Right cardiac atrium (tissue), 5 donors: Measurements from ENCODE around the gene UBE2S. TPM values are rescaled to one million over a fixed set of nuclear protein-coding genes. Genes with fewer than 3 reads are reported as not detected.

Experiments
- ATAC-seq, 2 donors: fragments of 200-7000 bp; cut with Tn5 transposase; one replicate each; pipeline versions ENCODE4 v1.8.0 to v1.9.1; 2020; ENCODE audit warnings: moderate library complexity in 2 of 2, mild to moderate bottlenecking in 1 of 2
- DNase-seq, 3 donors: peaks; one replicate each; pipeline ENCODE4 v3.0.0-alpha.2; 2020
- H3K27ac ChIP-seq: one replicate; pipeline ENCODE4 v1.5.1; 2013; ENCODE audit warnings: mild to moderate bottlenecking, low read length, control low read depth, moderate library complexity
- H3K27me3 ChIP-seq: one replicate; pipeline ENCODE4 v1.6.1; 2013; ENCODE audit not compliant: control insufficient read depth, insufficient read depth
- H3K4me1 ChIP-seq: one replicate; pipeline ENCODE4 v1.6.1; 2013; ENCODE audit warnings: low read length; ENCODE audit not compliant: control insufficient read depth, insufficient read depth
- H3K4me3 ChIP-seq: one replicate; pipeline ENCODE4 v1.5.1; 2013; ENCODE audit warnings: low read length, control low read depth
- H3K9me3 ChIP-seq: one replicate; pipeline ENCODE4 v1.6.1; 2013; ENCODE audit warnings: low read length; ENCODE audit not compliant: control insufficient read depth
- WGBS: extraction: QIAGEN DNeasy Blood & Tissue Kit; methylation state at CpG from one replicate; pipeline ENCODE4 v1.1.7; 2013; 5-methylcytosine and 5-hydroxymethylcytosine counted together
- intact Hi-C, 4 donors: fragments of 100-400 bp; cut with DNase I; formaldehyde crosslinking; loops; one replicate each; pipeline versions ENCODE4 v1.11.0 to v1.14.0; 2022 to 2023
- polyA plus RNA-seq: library from polyadenylated mRNA; stranded (reverse); fragments of 200-250 nt; gene quantifications from one replicate; pipeline ENCODE4 v1.2.3, GENCODE V29; 2013
- total RNA-seq, 4 donors: library from RNA; stranded (reverse); fragmentation: NEBNext Ultra II Directional; extraction: Animal tissue kit (Norgen Biotek cat#: 25700); gene quantifications; one replicate each; pipeline ENCODE4 v1.2.1, GENCODE V29; 2021
- donor health status: healthy with polysubstance abuse.
- donor health status: DM: no; HTN: yes; CAD: no.
- donor health status: DM: no; HTN: no; CAD: no.
- donor health status: DM: no; HTN: yes; CAD: no; lungs with severe emphysema.
- donor health status: DM: yes; HTN: yes; CAD: no.

The UBE2S gene
- total and polyA plus RNA-seq, 5 donors, result 12.2 to 32.7 (median 24.2) TPM

DNA sequence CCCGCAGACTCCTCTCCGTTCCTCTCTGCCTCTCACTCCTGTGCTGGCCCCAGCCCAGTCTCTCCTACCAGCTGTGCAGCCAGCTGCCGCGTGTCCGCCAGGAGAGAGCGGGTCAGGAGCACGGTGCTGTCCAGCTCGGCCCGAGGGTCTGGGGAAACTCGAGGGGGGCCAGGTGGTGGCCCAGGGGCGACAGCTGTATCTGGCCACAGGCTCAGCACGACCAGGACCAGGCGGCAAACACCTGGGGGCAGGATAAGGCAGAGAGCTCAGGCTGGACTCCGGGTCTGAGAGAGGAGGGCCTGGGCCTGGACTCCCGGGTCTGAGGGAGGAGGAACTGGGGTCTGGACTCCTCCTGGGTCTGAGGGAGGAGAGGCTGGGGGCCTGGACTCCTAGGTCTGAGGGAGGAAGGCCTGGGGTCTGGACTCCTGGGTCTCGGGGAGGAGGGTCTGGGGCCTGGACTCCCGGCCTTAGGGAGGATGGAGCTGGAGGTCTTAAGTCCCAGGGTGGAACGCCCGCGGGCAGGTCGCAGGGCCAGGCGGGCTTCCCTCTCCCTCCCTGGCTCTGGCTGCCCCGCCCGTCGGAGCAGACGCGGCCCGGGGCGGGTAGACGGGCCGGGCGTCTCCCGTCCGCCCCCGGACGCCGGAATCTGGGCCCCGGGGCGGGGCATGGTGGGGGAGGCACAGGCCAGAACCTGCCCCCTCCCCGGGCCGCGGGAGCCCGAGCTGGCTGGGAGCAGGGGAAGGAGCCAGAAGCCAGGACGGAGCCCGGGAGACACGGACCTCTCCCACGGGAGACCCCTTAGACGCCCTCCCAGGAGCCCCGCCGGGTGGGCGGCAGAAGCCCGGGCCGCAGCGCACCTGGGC is 38.7 kb downstream of the UBE2S start:
- Histone ChIP-seq H3K9me3 (no peaks in the 10 kb centered on the region), H3K4me1 (no peaks in the 10 kb centered on the region), H3K27me3 (no peaks in the 10 kb centered on the region), H3K27ac (no peak overlapping the region), H3K4me3 (peak overlapping the region; percentile 51)
- intact Hi-C loops, result no loop called here
- ATAC-seq (peak in 1 of 2 donors; percentile 69), DNase-seq (peak in 2 of 3 donors; percentile 42 to 79)
- 12% methylated on average over 54 of the region's 54 CpGs for WGBS

DNA sequence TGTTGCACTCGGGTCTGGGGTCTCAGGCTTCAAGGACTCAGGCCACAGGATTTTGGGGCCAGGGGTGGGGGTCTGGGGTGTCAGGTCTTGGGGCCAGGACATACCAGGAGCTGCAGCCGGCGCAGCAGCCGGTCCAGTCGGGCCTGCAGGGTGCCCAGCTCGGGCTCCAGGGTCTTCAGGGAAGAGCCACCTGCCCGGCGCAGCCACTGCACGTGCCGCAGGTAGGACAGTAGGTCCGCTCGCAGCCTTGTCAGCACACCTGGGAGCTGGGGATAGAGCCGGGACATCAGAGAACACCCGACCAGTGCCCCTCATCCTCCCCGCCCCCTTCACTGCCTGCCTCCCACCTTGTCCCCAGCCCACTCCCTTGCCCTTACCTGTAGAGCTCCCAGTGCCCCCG is 39.5 kb downstream of the UBE2S start:
- Histone ChIP-seq H3K9me3 (no peaks in the 10 kb centered on the region), H3K4me3 (no peak overlapping the region), H3K4me1 (no peaks in the 10 kb centered on the region), H3K27ac (no peak overlapping the region), H3K27me3 (no peaks in the 10 kb centered on the region)
- intact Hi-C loops, result no loop called here
- ATAC-seq (no peak), DNase-seq (no peak)
- WGBS, result 88% methylated on average over 16 of the region's 16 CpGs

DNA sequence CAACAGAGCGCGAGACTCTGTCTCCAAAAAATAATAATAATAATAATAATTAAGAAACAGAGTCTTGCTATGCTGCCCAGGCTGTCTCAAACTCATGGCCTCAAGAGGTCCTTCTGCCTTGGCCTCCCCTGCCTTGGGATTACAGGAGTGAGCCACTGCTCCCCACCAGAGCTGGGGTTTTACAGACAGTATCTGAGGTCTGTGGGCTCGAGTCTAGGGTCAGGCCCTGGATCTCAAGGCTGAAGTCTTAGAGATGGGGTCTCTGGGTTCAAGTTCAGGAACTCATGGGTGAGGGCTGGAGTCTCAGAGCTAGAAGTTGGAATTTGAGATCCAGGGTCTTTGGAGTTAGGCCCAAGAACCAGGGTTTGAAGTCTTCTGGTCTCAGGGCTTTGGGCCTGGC is 40.8 kb downstream of the UBE2S start:
- intact Hi-C loops, result no loop called here
- 71% methylated on average over 3 of the region's 3 CpGs for WGBS
- Histone ChIP-seq H3K27me3 (no peaks in the 10 kb centered on the region), H3K27ac (no peak overlapping the region), H3K9me3 (no peaks in the 10 kb centered on the region), H3K4me3 (no peak overlapping the region), H3K4me1 (no peaks in the 10 kb centered on the region)
- no peak for DNase-seq
- ATAC-seq, result no peak

DNA sequence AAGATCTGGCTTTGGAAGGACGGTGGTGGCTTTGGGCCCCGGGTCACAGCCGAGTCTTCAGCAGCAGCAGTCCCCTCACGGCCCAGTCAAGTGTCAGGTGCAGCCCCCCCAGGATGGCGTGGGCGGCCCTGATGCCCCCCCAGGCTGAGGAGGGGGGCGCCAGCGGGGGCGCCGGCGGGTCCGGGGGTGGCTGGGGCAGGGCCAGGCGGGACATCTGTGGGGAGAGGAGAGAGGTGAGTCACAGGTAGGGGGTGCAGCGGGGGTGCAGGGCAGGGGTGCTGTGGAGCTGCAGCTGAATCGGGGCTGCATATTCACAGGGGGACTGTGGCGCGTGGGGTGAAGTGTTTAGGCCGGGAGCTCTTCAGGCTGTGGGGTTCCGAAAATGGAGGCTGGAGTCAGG is 41.6 kb downstream of the UBE2S start:
- no peaks in the 10 kb centered on the region for H3K9me3 ChIP-seq
- intact Hi-C loops, result no loop called here
- H3K4me3 ChIP-seq, result no peak overlapping the region
- DNase-seq, result no peak
- 72% methylated on average over 19 of the region's 19 CpGs for WGBS
- H3K4me1 ChIP-seq, result no peaks in the 10 kb centered on the region
- H3K27ac ChIP-seq, result no peak overlapping the region
- H3K27me3 ChIP-seq, result no peaks in the 10 kb centered on the region
- ATAC-seq, result no peak

DNA sequence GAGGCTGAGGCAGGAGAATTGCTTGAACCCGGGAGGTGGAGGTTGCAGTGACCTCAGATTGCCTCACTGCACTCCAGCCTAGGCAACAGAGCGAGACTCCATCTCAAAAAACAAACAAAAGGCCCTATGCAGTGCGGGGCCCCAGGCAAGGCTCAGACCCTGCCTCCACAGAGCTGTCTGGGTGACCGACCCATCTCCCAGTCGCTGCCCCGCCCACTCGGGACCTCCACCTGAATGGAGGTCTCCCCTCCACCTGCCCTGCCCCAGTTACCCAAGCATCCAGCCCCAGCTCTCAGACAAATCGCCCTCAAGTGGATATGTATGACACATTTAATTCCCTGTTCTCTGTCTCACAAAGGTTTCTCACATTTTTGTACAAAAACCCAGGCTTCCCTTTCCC is 42.3 kb downstream of the UBE2S start:
- no peak for DNase-seq

DNA sequence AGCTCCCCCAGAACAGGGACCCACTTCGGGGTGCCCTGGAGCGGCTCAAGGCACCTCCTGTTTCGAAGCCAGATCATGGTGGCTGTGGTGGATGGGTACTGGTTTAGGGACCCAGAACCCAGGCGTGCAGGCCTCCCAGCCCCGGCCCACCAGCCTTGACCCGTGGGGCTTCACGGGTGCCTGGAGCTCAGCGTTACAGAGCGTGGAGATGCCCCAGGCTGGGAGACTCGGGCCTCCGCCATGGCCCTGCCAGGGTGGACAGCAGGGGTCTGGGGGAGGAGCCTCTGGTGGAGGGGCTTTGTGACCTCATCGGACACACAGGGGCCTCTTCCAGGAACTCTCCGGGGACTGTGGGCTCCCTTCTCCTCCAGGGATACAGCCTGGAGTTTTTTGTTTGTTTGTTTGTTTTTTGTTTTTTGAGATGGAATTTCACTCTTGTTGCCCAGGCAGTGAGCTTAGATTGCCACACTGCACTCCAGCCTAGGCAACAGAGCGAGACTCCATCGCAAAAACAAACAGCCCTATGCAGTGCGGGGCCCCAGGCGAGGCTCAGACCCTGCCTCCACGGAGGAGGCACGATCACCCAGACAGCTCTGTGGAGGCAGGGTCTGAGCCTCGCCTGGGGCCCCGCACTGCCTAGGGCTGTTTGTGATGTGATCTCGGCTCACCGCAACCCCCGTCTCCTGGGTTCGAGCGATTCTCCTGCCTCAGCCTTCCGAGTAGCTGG is 44.4 kb downstream of the UBE2S start, which contains the start of gene GARIN5B:
Gene GARIN5B (minus strand): TSS at position 271 of the 727 bp plus-strand sequence. CDS start 194 bp downstream, at position 77.
- H3K4me1 ChIP-seq, result no peaks in the 10 kb centered on the region
- intact Hi-C loops, result no loop called here
- DNase-seq (no peak), ATAC-seq (no peak)
- H3K4me3 ChIP-seq, result no peak within 1 kb of the TSS
- 78% methylated on average over 27 of the region's 27 CpGs for WGBS
- no peak within 1 kb of the TSS for H3K27ac ChIP-seq
- H3K27me3 ChIP-seq, result no peaks in the 10 kb centered on the region
- no peaks in the 10 kb centered on the region for H3K9me3 ChIP-seq

More for the DNA sequence above, 42.3 kb downstream of the UBE2S start:
- intact Hi-C loops, result no loop called here
- H3K9me3 ChIP-seq, result no peaks in the 10 kb centered on the region
- no peaks in the 10 kb centered on the region for H3K27me3 ChIP-seq
- no peaks in the 10 kb centered on the region for H3K4me1 ChIP-seq
- no peak overlapping the region for H3K27ac ChIP-seq
- 89% methylated on average over 8 of the region's 8 CpGs for WGBS
- no peak overlapping the region for H3K4me3 ChIP-seq
- ATAC-seq, result no peak

DNA sequence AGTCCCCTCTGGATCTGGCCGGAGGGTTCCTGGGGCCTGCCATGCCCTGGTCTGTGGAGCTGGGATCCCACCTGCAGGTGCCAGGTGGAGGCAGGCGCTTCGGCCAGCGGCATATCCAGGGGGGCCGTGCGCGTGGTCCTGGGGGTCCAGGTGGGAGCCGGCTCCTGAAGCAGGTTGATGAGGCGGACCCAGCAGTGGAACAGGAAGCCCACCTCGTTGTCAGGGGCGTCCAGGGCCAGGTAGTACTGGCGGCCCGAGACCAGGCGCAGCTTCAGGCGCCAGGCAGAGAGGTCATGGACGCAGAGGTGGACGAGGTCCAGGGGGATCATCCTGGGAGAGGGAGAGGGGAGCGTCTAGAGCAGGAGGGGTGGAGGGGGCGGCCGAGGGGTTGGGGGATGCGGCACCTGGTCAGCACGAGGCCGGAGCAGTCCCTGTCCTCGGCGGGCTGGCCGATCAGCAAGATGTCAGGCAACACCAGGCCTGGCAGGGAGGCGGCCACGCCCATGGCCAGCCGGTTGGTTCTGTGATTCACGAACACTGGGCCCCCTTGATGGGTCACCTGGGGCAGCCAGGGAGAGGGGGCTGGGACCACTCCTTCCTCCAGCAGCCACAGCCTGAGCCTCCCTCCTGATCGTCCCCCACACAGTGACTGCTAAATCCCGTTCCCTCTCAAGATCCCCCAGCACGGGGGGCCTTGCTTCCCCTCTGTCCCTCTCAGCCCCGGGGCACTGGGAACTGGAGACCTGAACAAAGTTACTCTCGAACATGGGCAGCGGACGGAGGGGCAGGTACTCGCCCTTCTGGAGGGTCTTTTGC is 45.2 kb downstream of the UBE2S start:
- Histone ChIP-seq H3K27me3 (no peaks in the 10 kb centered on the region), H3K4me3 (no peak overlapping the region), H3K27ac (no peak overlapping the region), H3K4me1 (no peaks in the 10 kb centered on the region), H3K9me3 (no peaks in the 10 kb centered on the region)
- 71% methylated on average over 38 of the region's 38 CpGs for WGBS
- intact Hi-C loops, result no loop called here
- DNase-seq, result no peak
- no peak for ATAC-seq

DNA sequence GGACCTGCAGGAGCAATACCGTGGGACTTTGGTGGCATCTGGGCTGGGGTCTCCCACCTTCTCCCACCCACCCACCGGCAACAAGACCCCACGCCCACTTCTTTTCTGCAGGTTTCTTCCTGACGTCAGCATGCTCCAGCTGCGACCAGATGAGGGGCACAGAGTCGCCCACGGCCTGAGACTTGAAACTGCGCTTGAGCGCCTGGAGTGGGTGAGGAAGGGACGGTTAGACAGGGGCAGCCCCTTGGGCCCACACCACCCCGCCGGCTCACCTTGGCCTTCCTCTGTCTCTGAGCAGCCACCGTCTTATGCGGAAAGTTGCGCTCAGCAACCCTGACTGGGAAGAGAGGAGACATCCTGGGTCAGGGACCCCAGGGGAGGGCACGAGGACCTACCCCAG is 46.7 kb downstream of the UBE2S start:
- WGBS, result 90% methylated on average over 16 of the region's 16 CpGs
- no peaks in the 10 kb centered on the region for H3K27me3 ChIP-seq
- intact Hi-C loops, result no loop called here

DNA sequence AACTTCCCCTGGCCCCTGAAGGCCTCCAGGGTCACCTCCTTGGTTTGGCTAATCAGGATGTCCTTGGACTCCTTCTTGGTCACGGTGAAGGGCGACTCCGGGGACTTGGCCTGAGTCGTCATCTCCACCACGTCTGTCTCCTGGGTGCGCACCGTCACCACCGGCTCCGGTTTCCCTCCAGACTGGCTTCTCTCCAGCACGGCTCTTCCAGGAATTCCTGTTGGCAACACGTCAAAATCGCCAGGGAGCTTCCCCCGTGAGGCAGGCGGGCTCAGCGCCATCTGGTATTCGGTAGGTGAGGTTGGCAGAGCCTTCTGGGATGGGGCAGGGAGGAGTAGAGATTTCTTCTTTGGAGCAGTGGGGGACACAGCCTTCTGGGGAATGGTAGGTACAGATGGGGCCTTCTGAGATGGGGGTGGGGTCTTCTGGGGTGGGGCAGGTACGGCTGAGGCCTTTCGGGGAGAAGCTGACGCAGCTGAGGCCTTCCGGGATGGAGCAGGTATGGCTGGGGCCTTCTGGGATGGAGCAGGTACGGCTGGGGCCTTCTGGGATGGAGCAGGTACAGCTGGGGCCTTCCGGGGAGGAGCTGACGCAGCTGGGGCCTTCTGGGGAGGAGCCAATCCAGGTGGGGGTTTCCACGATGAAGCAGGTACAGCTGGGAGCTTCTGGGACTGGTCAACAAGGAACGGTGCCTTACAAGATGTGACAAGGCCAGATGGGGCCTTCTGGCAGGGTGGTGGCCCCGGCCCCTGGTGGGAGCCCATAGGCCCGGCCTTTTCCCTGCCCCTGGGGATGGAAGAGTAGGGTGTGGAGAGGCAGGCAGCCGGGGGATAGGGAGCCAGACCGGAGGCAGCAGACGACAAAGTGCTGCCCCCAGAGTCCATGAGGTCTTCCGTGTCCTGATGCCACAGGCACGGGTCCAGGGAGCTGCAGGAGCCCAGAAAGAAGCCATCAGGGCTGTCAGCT is 48.4 kb downstream of the UBE2S start:
- intact Hi-C loops, result no loop called here
- H3K27me3 ChIP-seq, result no peaks in the 10 kb centered on the region
- DNase-seq, result no peak
- H3K27ac ChIP-seq, result no peak overlapping the region
- no peak for ATAC-seq
- no peaks in the 10 kb centered on the region for H3K4me1 ChIP-seq
- 59% methylated on average over 32 of the region's 32 CpGs for WGBS
- no peaks in the 10 kb centered on the region for H3K9me3 ChIP-seq
- no peak overlapping the region for H3K4me3 ChIP-seq

More for the DNA sequence above, 46.7 kb downstream of the UBE2S start:
- DNase-seq, result no peak
- Histone ChIP-seq H3K27ac (no peak overlapping the region), H3K9me3 (no peaks in the 10 kb centered on the region), H3K4me3 (no peak overlapping the region), H3K4me1 (no peaks in the 10 kb centered on the region)
- ATAC-seq, result no peak

DNA sequence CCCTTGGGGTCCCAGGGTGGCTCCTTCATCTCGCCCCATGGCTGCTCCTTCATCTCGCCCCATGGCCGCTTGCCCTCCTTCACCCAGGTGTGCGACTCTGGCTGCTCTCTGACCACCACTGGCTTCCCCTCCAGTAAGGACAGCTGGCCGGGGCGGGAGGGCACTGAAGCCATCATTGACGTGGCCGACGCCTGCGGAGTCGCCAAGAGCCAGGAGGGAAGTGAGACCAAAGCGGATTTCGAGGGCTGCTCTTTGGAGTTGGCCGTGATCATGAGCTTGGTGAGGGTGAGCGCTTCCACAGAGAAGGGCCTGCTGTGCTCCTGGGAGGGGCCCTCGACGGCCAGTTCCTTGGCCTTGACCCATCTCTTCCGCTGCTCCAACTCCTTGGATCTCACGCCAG is 49.1 kb downstream of the UBE2S start:
- ATAC-seq (no peak), DNase-seq (no peak)
- Histone ChIP-seq H3K27ac (no peak overlapping the region), H3K4me1 (no peaks in the 10 kb centered on the region), H3K4me3 (no peak overlapping the region), H3K9me3 (no peaks in the 10 kb centered on the region), H3K27me3 (no peaks in the 10 kb centered on the region)
- WGBS, result 84% methylated on average over 19 of the region's 19 CpGs
- intact Hi-C loops, result no loop called here
